HepG2 (cell line): Measurements from ENCODE around the gene PTH. TPM values are rescaled to one million over a fixed set of nuclear protein-coding genes. Genes with fewer than 3 reads are reported as not detected.

Experiments used
- E2F5 ChIP-seq: sonication (generic); formaldehyde crosslinking; conservative IDR thresholded peaks from 2 replicates; pipeline ENCODE4 v1.4.0; 2020; ENCODE audit warnings: missing genetic modification reagents
- IRF9 ChIP-seq: sonication (generic); formaldehyde crosslinking; IDR thresholded peaks from 2 replicates; pipeline ENCODE4 v1.8.0; 2022; ENCODE audit warnings: missing genetic modification reagents, mild to moderate bottlenecking, borderline replicate concordance
- KDM5B ChIP-seq: sonication (generic); formaldehyde crosslinking; IDR thresholded peaks from 2 replicates; pipeline ENCODE4 v1.4.0; 2020; ENCODE audit warnings: missing genetic modification reagents, mild to moderate bottlenecking, borderline replicate concordance
- KLF13 ChIP-seq: sonication (generic); formaldehyde crosslinking; IDR thresholded peaks from 2 replicates; pipeline ENCODE4 v1.4.0; 2020; ENCODE audit warnings: mild to moderate bottlenecking, missing genetic modification reagents
- MTF1 ChIP-seq: sonication (generic); formaldehyde crosslinking; IDR thresholded peaks from 2 replicates; pipeline ENCODE4 v1.5.0; 2020; ENCODE audit warnings: missing genetic modification reagents
- NAIF1 ChIP-seq: sonication (generic); formaldehyde crosslinking; IDR thresholded peaks from 2 replicates; pipeline ENCODE4 v1.5.0; 2020; ENCODE audit warnings: mild to moderate bottlenecking, missing genetic modification reagents, borderline replicate concordance
- THAP11 ChIP-seq: IDR thresholded peaks from 2 replicates; pipeline ENCODE4 v1.6.1; 2016; ENCODE audit warnings: missing biosample characterization, missing genetic modification reagents
- THYN1 ChIP-seq: sonication (generic); formaldehyde crosslinking; IDR thresholded peaks from 2 replicates; pipeline ENCODE4 v1.8.1; 2023; ENCODE audit warnings: low read depth, mild to moderate bottlenecking, moderate library complexity, missing genetic modification reagents, borderline replicate concordance
- ZBTB7B ChIP-seq: sonication (generic); formaldehyde crosslinking; IDR thresholded peaks from 2 replicates; pipeline ENCODE4 v1.4.0; 2020; ENCODE audit warnings: missing genetic modification reagents
- ZNF292 ChIP-seq: sonication (generic); formaldehyde crosslinking; IDR thresholded peaks from 2 replicates; pipeline ENCODE4 v1.8.1; 2022; ENCODE audit warnings: mild to moderate bottlenecking, low read depth, missing genetic modification reagents, borderline replicate concordance
- ZNF407 ChIP-seq: sonication (generic); formaldehyde crosslinking; IDR thresholded peaks from one replicate; pipeline ENCODE4 v1.5.1; 2020; ENCODE audit warnings: mild to moderate bottlenecking, missing genetic modification reagents; ENCODE audit errors: not compliant biosample characterization
- ZNF430 ChIP-seq: sonication (generic); formaldehyde crosslinking; IDR thresholded peaks from 2 replicates; pipeline ENCODE4 v1.9.0; 2021; ENCODE audit warnings: mild to moderate bottlenecking, missing genetic modification reagents
- ZNF788 ChIP-seq: sonication (generic); formaldehyde crosslinking; IDR thresholded peaks from 2 replicates; pipeline ENCODE4 v1.5.0; 2020; ENCODE audit warnings: mild to moderate bottlenecking, missing genetic modification reagents, borderline replicate concordance
- polyA plus RNA-seq, 8 experiments: library from polyadenylated mRNA; depleted of rRNA in 3 of 8; stranded (reverse) in 7 of 8; unstranded in 1 of 8; fragments of >200 nt; fragmentation: Illumina TruSeq in 4 of 8; extraction: Trizol in 4 of 8; gene quantifications; 2 replicates each; pipeline versions ENCODE4 v1.2.1 to v1.2.3, GENCODE V29; 2011 to 2016; ENCODE audit warnings: low read depth in 4 of 8, missing spikeins in 1 of 8, mixed read lengths in 1 of 8; ENCODE audit not compliant: insufficient read depth in 1 of 8
- total RNA-seq, 5 experiments: library from RNA; depleted of rRNA; stranded (reverse); fragments of >200 nt; fragmentation: Illumina TruSeq; extraction: Trizol; gene quantifications; 2 replicates each; pipeline ENCODE4 v1.2.3, GENCODE V29; 2016; ENCODE audit warnings: low read depth in 1 of 5
- TF ChIP-seq, protein P1 (sequence below): sonication (generic); formaldehyde crosslinking; IDR thresholded peaks from 2 replicates; pipeline ENCODE4 v1.4.0; 2020; ENCODE audit warnings: missing genetic modification reagents
- TF ChIP-seq, protein P2 (sequence below): sonication (generic); formaldehyde crosslinking; conservative IDR thresholded peaks from 2 replicates; pipeline ENCODE4 v1.8.0; 2022; ENCODE audit warnings: missing genetic modification reagents

PTH gene
- total and polyA plus RNA-seq, 2 of the 13 experiments (the other 11 are each of a cell fraction or from before 2014, with no cell fraction given) = not detected

DNA sequence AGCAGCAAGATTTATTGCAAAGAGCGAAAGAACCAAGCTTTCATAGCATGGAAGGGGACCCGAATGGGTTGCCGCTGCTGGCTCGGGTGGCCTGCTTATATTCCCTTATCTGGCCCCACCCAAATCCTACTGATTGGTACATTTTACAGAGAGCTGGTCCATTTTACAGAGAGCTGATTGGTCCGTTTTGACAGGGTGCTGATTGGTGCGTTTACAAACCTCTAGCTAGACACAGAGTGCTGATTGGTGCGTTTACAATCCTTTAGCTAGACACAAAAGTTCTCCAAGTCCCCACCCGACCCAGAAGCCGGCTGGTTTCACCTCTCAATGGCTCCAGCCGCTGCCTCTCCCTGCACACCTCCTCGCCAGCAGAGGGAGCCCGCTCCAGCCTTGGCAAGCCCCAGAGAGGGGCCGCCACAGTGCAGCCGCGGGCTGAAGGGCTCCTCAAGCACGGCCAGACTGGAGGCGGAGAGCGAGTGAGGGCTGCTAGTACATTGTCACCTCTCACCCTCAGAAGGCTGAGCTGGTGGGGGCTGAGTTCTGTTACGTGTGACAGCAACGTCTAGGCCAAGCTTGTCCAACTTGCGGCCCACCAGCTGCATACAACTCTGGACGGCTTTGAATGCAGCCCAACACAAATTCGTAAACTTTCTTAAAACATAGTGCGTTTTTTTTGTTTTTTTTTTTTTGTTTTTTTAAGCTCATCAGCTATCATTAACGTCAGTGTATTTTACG lies 8.7 kb downstream of the PTH start (continued):
- TF ChIP-seq E2F5 (CRISPR knock-in tag) = 0 out of 2 replicates have a peak, but pooled peaks have one; percentile 23
- peak; percentile 66 for TF ChIP-seq THAP11 (CRISPR knock-in tag)
- TF ChIP-seq THYN1 (CRISPR knock-in tag) = no peak
- no peak for TF ChIP-seq IRF9 (CRISPR knock-in tag)
- TF ChIP-seq KLF13 = no peak
- TF ChIP-seq MTF1 (CRISPR knock-in tag) = no peak
- TF ChIP-seq, protein P1, sequence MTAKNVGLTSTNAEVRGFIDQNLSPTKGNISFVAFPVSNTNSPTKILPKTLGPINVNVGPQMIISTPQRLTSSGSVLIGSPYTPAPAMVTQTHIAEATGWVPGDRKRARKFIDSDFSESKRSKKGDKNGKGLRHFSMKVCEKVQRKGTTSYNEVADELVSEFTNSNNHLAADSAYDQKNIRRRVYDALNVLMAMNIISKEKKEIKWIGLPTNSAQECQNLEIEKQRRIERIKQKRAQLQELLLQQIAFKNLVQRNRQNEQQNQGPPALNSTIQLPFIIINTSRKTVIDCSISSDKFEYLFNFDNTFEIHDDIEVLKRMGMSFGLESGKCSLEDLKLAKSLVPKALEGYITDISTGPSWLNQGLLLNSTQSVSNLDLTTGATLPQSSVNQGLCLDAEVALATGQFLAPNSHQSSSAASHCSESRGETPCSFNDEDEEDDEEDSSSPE (CRISPR knock-in tag) = peak; percentile 21; the same call in 1 of the 2 replicates
- peak; percentile 66 for TF ChIP-seq ZNF788 (CRISPR knock-in tag)
- TF ChIP-seq ZNF407 = no peak
- TF ChIP-seq, protein P2, sequence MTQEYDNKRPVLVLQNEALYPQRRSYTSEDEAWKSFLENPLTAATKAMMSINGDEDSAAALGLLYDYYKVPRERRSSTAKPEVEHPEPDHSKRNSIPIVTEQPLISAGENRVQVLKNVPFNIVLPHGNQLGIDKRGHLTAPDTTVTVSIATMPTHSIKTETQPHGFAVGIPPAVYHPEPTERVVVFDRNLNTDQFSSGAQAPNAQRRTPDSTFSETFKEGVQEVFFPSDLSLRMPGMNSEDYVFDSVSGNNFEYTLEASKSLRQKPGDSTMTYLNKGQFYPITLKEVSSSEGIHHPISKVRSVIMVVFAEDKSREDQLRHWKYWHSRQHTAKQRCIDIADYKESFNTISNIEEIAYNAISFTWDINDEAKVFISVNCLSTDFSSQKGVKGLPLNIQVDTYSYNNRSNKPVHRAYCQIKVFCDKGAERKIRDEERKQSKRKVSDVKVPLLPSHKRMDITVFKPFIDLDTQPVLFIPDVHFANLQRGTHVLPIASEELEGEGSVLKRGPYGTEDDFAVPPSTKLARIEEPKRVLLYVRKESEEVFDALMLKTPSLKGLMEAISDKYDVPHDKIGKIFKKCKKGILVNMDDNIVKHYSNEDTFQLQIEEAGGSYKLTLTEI (CRISPR knock-in tag) = no peak
- peak; percentile 65; the same call in 1 of the 2 replicates for TF ChIP-seq ZBTB7B (CRISPR knock-in tag)
- TF ChIP-seq KDM5B (CRISPR knock-in tag) = peak; percentile 79; the same call in 1 of the 2 replicates
- 0 out of 2 replicates have a peak, but pooled peaks have one; percentile 65 for TF ChIP-seq ZNF292 (CRISPR knock-in tag)
- no peak for TF ChIP-seq NAIF1 (CRISPR knock-in tag)
- peak; percentile 24; the same call in 1 of the 2 replicates for TF ChIP-seq ZNF430 (CRISPR knock-in tag)
